HS-5 (cell line): ENCODE data around the gene GRM3.

Experiments
- DNase-seq: peaks from one replicate; pipeline ENCODE4 v3.0.0-alpha.2; 2012; ENCODE audit warnings: low read depth

Gene GRM3

GRCh38 chr7:86904949-86905834 lies 261.5 kb downstream of the GRM3 start:
- DNase-seq = peak; percentile 16

- no peak for DNase-seq
Observed at GRCh38 chr7:86908948-86909347, 265.2 kb downstream of the GRM3 start.

DNA sequence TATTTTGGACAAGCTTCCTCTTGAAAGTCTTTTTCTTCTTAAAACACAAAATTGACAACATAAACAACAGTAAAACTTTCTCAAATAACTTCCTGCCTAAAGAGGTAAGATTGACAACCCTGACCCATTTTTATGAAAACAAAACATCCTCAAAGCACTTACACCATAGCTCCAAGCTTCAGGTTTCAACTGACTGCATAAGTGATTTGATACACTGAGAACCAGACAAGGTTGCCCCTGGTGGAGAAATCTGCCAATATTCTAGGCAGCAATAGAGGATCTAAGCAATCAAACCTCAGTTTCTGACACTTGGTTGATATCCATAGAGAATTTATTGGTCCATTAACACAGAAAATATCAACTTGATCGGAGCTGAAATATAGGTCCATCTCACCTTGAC lies 267.9 kb downstream of the GRM3 start:
- DNase-seq = no peak

DNA sequence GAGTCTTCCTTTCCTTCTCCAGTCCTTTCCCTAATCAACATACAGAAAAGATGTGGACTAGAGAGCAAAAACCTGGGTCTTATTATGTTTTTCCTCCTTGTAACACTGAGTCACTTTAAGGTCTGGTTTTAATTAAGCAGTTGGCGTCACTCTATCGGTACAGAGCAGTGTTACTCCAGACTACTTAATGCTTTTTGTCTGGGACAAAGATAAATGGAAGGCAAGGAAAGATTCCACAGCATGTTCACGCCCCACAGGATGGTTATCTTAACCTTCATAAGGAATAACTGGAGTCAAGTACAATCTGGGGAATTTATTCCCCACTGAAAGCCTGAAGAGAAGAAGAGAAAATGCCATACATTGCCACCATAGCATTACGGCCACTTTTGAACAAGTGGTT lies 270.0 kb downstream of the GRM3 start:
- DNase-seq = peak; percentile 53
